RPMI7951 (cell line): ENCODE measurements around the gene CETP. TPM values are rescaled to one million over a fixed set of nuclear protein-coding genes. Genes with fewer than 3 reads are reported as not detected.

Source experiments
- DNase-seq: peaks from one replicate; pipeline ENCODE4 v3.0.0-alpha.2; 2012; ENCODE audit warnings: low read depth
- total RNA-seq: library from RNA; depleted of rRNA; stranded (reverse); fragments of >200 nt; shearing (Covaris generic); gene quantifications from 2 replicates; pipeline ENCODE4 v1.2.3, GENCODE V29; 2014; rRNA removed

Gene CETP
- total RNA-seq, 1 experiment from 2014 or later, result 3.5 TPM

DNA sequence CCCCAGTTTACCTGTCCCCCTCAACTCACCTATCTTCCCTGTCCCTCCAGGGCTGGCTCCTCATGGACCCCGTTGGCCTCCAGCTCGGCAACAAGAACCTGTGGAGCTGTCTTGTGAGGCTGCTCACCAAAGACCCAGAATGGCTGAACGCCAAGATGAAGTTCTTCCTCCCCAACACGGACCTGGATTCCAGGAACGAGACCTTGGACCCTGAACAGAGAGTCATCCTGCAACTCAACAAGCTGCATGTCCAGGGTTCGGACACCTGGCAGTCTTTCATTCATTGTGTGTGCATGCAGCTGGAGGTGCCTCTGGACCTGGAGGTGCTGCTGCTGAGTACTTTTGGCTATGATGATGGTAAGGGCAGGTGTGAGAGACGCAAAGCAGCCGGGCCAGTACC is 58.9 kb downstream of the CETP start:
- DNase-seq, result no peak

DNA sequence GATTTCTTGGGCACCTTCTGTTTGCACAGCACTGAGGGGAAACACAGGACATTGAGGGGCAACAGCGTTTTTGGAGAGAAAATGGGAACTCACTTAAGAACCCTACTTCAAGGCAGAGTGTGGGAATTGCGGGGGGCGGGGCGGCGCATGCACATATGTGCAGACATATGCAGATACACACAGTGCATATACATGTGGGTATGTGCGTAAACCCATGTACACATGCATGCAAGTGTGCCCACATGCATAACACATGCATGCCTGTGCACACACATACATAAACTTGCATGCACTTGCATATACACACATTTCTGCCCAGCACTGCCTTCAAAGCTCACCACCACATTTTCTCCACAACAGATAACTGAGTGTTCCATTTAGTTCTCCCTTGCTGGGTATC is 60.0 kb downstream of the CETP start:
- no peak for DNase-seq

DNA sequence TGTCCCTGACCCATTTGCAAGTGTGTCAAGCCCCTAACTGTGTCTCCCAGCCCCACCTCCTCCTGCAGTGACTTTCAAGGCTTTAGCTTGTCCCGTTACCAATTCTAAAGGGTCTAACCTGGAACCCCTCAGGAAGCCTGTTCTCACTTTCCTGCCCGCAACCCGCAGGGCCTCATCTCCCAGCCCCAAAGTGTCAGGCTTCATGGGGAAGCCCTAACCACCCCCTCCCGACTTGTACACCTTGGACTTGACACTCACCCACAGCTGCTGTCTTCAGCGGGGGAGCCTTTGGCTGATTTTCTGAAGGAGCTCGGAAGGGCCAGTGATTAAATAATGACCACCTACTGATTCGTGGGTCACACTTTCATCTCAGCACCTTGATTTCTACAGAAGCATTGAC is 60.7 kb downstream of the CETP start:
- DNase-seq, result no peak

DNA sequence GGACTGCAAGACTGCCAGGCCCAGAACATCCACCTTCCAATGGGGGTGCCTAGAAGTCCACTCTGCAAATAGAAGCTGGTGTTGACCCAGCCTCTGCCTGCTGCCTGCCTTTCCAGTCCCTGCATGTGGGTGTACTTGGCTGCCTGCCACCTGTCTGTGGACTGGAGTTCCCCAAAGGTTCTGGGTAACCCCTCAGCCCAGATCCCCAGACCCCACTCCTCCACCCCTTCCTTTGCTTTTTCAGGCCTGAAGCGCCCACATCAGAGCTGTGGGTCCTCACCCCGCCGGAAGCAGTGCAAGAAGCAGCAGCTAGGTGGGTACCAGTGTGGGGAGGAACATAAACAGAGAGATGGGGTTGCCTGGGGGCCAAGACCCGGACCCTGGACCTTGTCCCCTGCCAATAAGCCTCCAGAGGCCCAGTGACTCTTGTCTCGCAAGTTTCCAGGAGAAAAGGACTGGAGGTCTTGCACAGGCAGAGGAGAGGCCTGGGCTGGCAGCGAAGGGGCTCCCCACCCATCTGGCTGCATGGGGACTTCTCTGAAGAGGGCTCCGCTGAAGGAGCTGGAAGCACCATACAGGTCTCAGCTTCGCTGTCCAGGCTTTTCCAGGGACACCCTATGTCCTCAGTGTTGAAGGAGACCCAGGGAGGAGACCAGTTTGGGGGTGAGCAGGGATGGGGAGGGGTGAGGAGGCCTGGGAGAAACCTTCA is 61.9 kb downstream of the CETP start:
- DNase-seq, result no peak

DNA sequence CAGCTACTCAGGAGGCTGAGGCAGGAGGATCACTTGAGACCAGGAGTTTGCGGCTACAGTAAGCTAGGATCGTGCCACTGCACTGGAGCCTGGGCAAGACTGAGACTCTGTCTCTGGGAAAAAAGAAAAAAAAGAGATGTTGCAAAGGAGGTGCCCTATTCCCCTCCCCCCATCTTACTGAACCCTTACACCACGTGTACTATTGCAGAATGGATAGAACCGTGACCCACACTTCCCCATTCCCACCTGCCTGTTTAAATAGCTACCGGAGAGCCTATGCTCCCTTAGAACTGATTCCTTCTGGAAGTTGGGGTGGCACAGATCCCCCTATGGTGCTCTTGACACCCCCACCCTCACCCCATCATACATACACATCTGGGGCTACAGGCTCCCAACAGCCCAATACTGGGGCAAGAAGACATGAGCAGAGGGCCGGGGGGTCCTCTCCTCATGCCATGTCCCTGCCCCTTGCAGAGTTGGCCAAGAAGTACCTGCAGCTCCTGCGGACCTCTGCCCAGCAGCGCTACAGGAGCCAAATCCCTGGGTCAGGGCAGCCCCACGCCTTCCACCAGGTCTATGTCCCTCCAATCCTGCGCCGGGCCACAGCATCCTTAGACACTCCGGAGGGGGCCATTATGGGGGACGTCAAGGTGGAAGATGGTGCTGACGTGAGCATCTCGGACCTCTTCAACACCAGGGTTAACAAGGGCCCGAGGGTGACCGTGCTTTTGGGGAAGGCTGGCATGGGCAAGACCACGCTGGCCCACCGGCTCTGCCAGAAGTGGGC is 63.3 kb downstream of the CETP start:
- DNase-seq, result no peak

DNA sequence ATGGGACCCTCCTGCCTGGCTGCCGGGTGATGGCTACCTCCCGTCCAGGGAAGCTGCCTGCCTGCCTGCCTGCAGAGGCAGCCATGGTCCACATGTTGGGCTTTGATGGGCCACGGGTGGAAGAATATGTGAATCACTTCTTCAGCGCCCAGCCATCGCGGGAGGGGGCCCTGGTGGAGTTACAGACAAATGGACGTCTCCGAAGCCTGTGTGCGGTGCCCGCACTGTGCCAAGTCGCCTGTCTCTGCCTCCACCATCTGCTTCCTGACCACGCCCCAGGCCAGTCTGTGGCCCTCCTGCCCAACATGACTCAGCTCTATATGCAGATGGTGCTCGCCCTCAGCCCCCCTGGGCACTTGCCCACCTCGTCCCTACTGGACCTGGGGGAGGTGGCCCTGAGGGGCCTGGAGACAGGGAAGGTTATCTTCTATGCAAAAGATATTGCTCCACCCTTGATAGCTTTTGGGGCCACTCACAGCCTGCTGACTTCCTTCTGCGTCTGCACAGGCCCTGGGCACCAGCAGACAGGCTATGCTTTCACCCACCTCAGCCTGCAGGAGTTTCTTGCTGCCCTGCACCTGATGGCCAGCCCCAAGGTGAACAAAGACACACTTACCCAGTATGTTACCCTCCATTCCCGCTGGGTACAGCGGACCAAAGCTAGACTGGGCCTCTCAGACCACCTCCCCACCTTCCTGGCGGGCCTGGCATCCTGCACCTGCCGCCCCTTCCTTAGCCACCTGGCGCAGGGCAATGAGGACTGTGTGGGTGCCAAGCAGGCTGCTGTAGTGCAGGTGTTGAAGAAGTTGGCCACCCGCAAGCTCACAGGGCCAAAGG is 64.4 kb downstream of the CETP start:
- peak; percentile 78 for DNase-seq

DNA sequence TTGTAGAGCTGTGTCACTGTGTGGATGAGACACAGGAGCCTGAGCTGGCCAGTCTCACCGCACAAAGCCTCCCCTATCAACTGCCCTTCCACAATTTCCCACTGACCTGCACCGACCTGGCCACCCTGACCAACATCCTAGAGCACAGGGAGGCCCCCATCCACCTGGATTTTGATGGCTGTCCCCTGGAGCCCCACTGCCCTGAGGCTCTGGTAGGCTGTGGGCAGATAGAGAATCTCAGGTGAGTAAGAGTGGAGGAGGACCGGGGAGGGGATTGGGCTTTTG is 65.0 kb downstream of the CETP start:
- DNase-seq, result no peak

DNA sequence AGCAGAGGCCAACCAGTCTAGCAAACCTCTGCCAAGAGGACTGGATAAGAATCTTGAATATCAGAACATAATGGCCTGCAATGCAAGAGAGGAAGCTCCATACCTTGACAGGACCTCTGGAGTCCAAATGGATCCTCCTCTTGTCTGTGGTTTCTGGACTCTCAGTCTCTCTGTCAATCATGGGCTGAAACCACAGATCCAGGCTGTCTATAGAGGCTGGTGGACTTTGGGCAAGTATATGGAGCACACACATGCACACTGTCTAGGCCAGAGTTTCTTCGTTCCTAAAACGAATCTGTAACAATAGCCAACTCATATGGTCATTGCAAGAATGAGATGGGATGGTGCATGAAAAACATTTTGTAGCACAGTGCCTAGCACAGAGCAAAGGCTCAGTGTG is 65.3 kb downstream of the CETP start:
- DNase-seq, result no peak

DNA sequence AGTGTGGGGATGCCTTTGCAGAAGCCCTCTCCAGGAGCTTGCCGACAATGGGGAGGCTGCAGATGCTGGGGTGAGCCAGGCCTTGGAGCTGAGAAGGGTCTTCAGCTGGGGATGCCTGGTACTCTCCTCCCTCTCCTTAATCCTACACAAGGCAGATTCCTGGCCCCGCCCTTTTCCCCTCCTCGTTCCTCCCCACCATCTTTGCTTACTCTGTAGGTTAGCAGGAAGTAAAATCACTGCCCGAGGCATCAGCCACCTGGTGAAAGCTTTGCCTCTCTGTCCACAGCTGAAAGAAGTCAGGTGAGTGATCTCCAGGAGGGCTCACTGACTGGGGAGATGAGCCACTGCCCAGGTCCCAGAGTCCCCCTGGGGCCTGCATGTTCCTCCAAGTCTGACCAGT is 66.3 kb downstream of the CETP start:
- DNase-seq, result no peak

DNA sequence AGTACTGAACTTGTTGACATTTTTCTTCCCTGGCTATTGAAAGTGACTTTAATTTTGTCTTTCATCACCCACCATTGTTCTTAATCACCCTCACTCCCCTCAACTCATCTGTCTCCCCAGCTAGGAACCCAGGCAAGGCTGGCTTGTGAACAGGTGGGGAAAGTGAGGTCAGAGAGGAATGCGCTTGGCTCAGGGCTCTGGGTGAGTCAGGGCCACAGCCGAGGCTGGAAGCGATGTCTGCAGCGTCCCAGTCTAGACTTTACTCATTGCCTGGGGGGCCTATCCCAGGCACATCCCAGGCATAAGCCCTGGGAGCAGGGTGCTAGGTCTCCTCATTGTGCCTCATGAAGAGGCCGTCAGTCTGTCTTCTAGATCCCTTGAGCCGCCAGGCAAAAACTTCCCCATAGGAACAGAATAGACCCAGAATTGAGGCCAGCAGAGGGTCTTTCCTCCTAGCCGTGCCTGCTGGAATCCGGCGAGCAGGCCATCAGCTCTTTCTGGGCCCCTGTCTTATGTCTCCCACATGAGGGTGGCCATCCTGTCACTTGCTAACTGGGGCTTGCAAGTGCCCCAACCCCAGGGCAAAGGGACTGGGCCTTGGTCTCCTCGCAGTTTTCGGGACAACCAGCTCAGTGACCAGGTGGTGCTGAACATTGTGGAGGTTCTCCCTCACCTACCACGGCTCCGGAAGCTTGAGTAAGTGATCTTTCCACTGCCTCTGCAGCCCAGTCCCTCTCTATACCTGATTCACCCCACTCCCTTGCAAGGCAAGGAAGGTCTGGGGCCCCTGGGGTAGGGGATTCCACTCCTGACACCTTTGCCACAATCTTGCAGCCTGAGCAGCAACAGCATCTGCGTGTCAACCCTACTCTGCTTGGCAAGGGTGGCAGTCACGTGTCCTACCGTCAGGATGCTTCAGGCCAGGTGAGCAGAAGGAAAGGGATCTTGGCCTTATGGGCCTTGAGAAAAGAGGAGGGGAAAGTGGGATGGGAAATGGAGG is 67.7 kb downstream of the CETP start:
- DNase-seq, result peak; percentile 91

DNA sequence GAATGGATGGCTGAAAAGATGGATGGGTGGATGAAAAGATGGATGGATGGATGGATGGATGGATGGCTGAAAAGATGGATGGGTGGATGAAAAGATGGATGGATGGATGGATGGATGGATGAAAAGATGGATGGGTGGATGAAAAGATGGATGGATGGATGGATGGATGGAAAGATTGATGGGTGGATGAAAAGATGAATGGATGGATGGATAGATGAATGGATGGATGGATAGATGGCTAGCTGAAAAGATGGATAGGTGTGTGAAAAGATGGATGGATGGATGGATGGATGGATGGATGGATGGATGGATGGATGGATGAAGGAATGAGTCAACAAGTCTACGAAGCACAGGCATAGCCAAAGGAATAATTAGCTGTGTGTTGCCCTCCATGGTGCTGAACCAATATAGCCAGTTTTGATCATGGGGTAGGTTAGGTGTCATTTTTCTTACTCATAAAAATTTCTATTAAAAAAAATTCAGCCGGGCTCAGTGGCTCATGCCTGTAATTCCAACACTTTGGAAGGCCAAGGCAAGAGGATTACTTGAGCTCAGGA is 68.7 kb downstream of the CETP start:
- DNase-seq, result no peak

DNA sequence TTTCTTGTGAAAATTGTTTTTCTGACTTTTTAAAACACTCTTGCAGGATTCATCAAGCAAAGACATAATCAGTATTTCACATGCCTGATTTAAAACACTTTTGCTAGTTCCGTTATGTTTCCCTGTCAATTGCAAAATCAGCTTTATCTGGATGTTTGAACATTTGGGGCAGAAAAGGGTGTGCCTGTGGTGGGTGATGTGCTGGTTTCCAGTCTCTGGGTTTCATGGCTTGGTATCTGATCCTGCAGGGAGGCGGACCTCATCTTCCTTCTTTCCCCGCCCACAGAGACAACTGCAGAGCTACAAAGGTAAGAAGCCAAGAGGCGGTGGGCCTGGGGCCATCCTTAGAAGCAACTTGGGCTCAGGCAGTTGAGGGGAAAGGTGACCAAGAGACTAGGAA is 69.4 kb downstream of the CETP start:
- DNase-seq, result no peak

DNA sequence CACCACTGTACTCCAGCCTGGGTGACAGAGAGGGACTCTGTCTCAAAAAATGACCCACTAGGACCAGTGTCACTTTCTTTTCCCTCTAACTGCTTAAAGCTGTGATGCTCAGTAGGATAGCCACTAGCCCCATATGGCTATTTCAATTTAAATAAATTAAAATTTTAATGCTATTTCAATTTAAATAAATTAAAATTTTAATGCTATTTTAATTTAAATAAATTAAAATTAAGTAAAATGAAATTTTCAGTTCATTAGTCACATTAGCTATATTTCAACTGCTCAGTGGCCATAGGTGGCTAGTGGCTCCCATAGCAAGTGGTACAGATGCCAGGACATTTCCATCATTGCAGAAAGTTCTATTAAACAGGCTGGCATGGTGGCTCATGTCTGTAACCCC is 70.6 kb downstream of the CETP start:
- DNase-seq, result no peak

DNA sequence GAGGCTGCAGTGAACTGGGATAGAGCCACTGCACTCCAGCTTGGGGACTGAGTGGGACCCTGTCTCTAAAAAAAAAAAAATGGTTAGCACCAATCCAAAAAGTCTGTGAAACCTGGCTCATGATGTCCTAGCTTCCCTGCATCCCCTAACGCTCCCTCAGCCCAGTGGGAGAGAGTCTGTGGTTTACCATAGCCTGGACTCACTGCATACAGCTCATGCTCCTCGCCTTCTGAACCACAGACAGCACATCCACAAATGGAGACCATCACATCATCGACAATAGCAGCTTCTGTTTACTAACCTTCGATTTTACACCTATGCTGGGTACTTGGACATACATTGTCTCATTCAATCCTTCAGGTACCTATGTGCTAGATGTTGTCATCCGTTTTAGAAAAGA is 71.2 kb downstream of the CETP start:
- DNase-seq, result peak; percentile 20

Other genes starting within 250 kb of the CETP start
- gene NUP93, start 231.8 kb upstream of the CETP start, total RNA-seq, result 104 and 113 TPM in 2 replicates
- gene SLC12A3, start 96.7 kb upstream of the CETP start, total RNA-seq, result not detected in 2 replicates
- 98.9 and 103 TPM in 2 replicates for gene HERPUD1, start 29.8 kb upstream of the CETP start, total RNA-seq
- 15.0 and 16.1 TPM in 2 replicates for gene NLRC5, start 27.6 kb downstream of the CETP start, total RNA-seq
- gene CPNE2, start 130.6 kb downstream of the CETP start, total RNA-seq, result 61.8 and 93.1 TPM in 2 replicates
- 88.5 and 119 TPM in 2 replicates for gene PSME3IP1, start 224.1 kb downstream of the CETP start, total RNA-seq
- 41.5 and 42.0 TPM in 2 replicates for gene RSPRY1, start 224.4 kb downstream of the CETP start, total RNA-seq